ENCODE measurements around the gene HS1BP3. TPM values are rescaled to one million over a fixed set of nuclear protein-coding genes. Genes with fewer than 3 reads are reported as not detected.

The HS1BP3 gene
- total RNA-seq, 1 experiment from 2014 or later: 17.1 TPM

DNA sequence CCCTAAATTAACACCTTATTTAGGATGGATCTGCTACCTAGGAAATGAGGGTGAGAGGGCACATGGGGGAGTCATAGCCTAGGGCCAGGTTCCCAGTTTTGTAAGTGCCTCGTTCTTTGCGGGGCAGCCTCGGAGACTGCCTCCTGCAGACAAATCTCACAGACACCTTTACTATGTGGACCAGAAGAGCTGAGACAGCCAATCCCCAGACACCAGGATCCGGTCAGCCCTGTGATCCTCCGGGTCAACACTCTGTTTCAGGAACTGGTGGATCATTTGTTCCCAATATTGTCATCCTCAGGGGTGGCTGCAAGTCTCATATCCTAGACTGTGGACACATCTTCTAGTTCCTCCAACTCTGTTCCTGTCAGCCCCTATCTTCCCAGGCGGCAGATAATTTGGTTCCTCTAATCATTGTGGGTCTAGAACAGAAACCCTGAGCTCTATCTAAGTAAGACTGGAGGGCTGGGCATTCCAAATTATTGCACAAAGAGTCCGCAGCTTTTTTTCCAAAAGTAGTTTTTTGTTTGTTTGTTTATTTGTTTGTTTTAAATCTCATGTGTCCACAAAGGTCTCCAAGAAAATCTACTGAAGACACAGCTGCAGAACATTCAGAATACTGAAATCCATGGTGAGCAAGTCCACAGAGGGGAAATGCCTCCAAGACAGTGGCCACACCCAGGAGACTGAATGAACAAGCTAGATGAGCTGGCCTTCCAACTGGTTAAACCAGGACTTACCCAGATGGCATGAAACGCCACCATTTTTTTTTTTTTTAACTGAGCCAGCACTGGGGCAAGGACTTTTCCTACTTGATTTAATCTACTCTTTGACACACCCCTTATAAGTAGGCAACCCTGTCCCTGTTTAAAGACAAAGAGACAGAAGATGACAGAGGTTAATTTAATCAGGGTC is 9.9 kb upstream of the HS1BP3 start:
- peak; percentile 35; the same call in 1 of the 2 replicates for ATAC-seq
- H3K9ac ChIP-seq (ENCODE audit: low read length): no peak overlapping the region
- no peaks in the 10 kb centered on the region for H3K79me2 ChIP-seq (ENCODE audit: insufficient read depth, low read length)
- no peaks in the 10 kb centered on the region for H3K9me3 ChIP-seq (ENCODE audit: control insufficient read depth in 1 of 2, insufficient read depth in 1 of 2, low read depth in 1 of 2, low read length in 2 of 2)
- H3K4me2 ChIP-seq (ENCODE audit: low read length): no peak overlapping the region
- H3K27ac ChIP-seq (ENCODE audit: low read depth, low read length): no peak overlapping the region
- ChIA-PET CTCF (interaction anchor here (0.6 to 3.4 kb wide), 28 partner anchors 9 to 609 kb away, joined by 3 to 66 read pairs (median 4); partner anchors contain the start of genes HS1BP3 and LAPTM4A), POLR2A (interaction anchor here (1.4 kb wide), 1 partner anchor 10 kb away, joined by 5 read pairs; the partner anchor contains the start of gene HS1BP3), RAD21 (ENCODE audit: low non-redundant PET in 1 of 2, low total read pairs in 2 of 2, uncharacterized antibody in 2 of 2, unreplicated experiment in 2 of 2) (interaction anchor here (0.6 to 2.4 kb wide), 7 partner anchors 24 to 377 kb away, joined by 3 to 15 read pairs (median 3); no protein-coding TSS in a partner anchor)
- no peaks in the 10 kb centered on the region for H3K36me3 ChIP-seq (ENCODE audit: control insufficient read depth in 1 of 2, insufficient read depth in 2 of 2, low read length in 2 of 2)
- intact Hi-C loops (cut with micrococcal nuclease): loop anchor here (1.0 kb wide), 4 partner anchors 256 to 458 kb away; no protein-coding TSS in a partner anchor
- H3K27me3 ChIP-seq (ENCODE audit: insufficient read depth, low read length): peaks cover 35% of the 10 kb centered on the region
- no peak overlapping the region for H2AFZ ChIP-seq (ENCODE audit: low read depth, low read length, poor library complexity, severe bottlenecking)
- BruUV-seq (replicated peaks): no TSS peak
- TF ChIP-seq, protein P1, sequence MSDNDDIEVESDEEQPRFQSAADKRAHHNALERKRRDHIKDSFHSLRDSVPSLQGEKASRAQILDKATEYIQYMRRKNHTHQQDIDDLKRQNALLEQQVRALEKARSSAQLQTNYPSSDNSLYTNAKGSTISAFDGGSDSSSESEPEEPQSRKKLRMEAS (IDR thresholded peaks at IDR 0.05): no peak
- TF ChIP-seq, protein P2, sequence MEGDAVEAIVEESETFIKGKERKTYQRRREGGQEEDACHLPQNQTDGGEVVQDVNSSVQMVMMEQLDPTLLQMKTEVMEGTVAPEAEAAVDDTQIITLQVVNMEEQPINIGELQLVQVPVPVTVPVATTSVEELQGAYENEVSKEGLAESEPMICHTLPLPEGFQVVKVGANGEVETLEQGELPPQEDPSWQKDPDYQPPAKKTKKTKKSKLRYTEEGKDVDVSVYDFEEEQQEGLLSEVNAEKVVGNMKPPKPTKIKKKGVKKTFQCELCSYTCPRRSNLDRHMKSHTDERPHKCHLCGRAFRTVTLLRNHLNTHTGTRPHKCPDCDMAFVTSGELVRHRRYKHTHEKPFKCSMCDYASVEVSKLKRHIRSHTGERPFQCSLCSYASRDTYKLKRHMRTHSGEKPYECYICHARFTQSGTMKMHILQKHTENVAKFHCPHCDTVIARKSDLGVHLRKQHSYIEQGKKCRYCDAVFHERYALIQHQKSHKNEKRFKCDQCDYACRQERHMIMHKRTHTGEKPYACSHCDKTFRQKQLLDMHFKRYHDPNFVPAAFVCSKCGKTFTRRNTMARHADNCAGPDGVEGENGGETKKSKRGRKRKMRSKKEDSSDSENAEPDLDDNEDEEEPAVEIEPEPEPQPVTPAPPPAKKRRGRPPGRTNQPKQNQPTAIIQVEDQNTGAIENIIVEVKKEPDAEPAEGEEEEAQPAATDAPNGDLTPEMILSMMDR (IDR thresholded peaks at IDR 0.05 in 2 of 3, conservative IDR thresholded peaks at IDR 0.05 in 1 of 3; ENCODE audit: borderline replicate concordance in 1 of 3, insufficient read depth in 1 of 3, low read depth in 2 of 3, low read length in 2 of 3): no peak
- TF ChIP-seq SIN3A (IDR thresholded peaks at IDR 0.05; ENCODE audit: low read depth) (no peak), TCF7L2 (IDR thresholded peaks at IDR 0.05; ENCODE audit: borderline replicate concordance, extremely low read depth, insufficient read depth, insufficient read length) (no peak), RAD21 (IDR thresholded peaks at IDR 0.05; ENCODE audit: low read depth) (no peak)
- peaks cover 0 to 4% of the 10 kb centered on the region in 2 experiments; a peak in 1 of 4 replicates for H3K4me1 ChIP-seq (ENCODE audit: control insufficient read depth in 1 of 2, insufficient read depth in 2 of 2, low read length in 2 of 2)
- no peak for DNase-seq (ENCODE audit: low read depth, low spot score)
- H3K4me3 ChIP-seq (replicated peaks in 1 of 2; ENCODE audit: low read depth in 1 of 2, low read length in 2 of 2): no peak overlapping the region
- H3K9me2 ChIP-seq (ENCODE audit: insufficient read depth): no peaks in the 10 kb centered on the region
- H4K20me1 ChIP-seq (ENCODE audit: insufficient read depth): no peaks in the 10 kb centered on the region

Measured in HCT116 (cell line).